ENCODE measurements around the gene ATP5F1E. TPM values are rescaled to one million over a fixed set of nuclear protein-coding genes. Genes with fewer than 3 reads are reported as not detected.

ATP5F1E gene
- total RNA-seq, 1 experiment from 2014 or later: 52.7 TPM

- H3K18ac ChIP-seq (ENCODE audit: insufficient read length, low read depth, low read length): no peak overlapping the region
- H3K9ac ChIP-seq (ENCODE audit: extremely low read depth, insufficient read length, low read length): no peak overlapping the region
- H2AFZ ChIP-seq (ENCODE audit: low read length): no peak overlapping the region
- no peak overlapping the region for H3K23ac ChIP-seq (ENCODE audit: insufficient read length, low read depth, low read length)
- H3K4me2 ChIP-seq (ENCODE audit: insufficient read depth, insufficient read length, low read length): no peak overlapping the region
- no peaks in the 10 kb centered on the region for H3K79me2 ChIP-seq (ENCODE audit: insufficient read depth, low read length)
- WGBS (ENCODE audit: extremely low coverage, insufficient read length, low lambda C conversion rate): no CpG with 5 or more reads among the region's 12 CpGs
- no peak for TF ChIP-seq CTCF (conservative IDR thresholded peaks at IDR 0.05)
- H3K27me3 ChIP-seq (ENCODE audit: insufficient read depth, low read length): no peaks in the 10 kb centered on the region
- H3K23me2 ChIP-seq (ENCODE audit: insufficient read length, low read depth, low read length, poor library complexity, severe bottlenecking): no peaks in the 10 kb centered on the region
- no peaks in the 10 kb centered on the region for H3K9me3 ChIP-seq (ENCODE audit: control insufficient read depth, low read depth, low read length)
- Mint-ChIP-seq H3K4me1 (no peaks in the 10 kb centered on the region), H3K9me3 (no peaks in the 10 kb centered on the region), H3K27ac (no peak overlapping the region), H3K4me3 (no peak overlapping the region), H3K27me3 (ENCODE audit: low read depth) (no peaks in the 10 kb centered on the region; the same call in 1 of the 2 replicates), H3K36me3 (ENCODE audit: insufficient read depth in 1 of 3, low read depth in 3 of 3) (peaks cover 22 to 72% (median 72%) of the 10 kb centered on the region in 3 experiments; a peak in 6 of 7 replicates)
- H4K91ac ChIP-seq (ENCODE audit: insufficient read length, low read depth, low read length): no peak overlapping the region
- H3K27ac ChIP-seq (ENCODE audit: insufficient read length, low read depth, low read length): no peak overlapping the region
- H2BK15ac ChIP-seq (ENCODE audit: low read depth, low read length): no peak overlapping the region
- H4K5ac ChIP-seq (ENCODE audit: insufficient read length, low read depth, low read length): no peak overlapping the region
- no peak overlapping the region for H3K56ac ChIP-seq (ENCODE audit: insufficient read length, low read depth, low read length)
- H2BK20ac ChIP-seq (ENCODE audit: low read depth, low read length, poor library complexity, severe bottlenecking): no peak overlapping the region
- no peak overlapping the region for H3K4ac ChIP-seq (ENCODE audit: low read depth, low read length)
- H3K79me1 ChIP-seq (ENCODE audit: insufficient read depth, low read depth, low read length, poor library complexity, severe bottlenecking): no peaks in the 10 kb centered on the region
- no peak overlapping the region for H2BK12ac ChIP-seq (ENCODE audit: insufficient read length, low read depth, low read length)
- H2AK5ac ChIP-seq (ENCODE audit: insufficient read length, low read length): no peak overlapping the region
- H3K4me1 ChIP-seq (ENCODE audit: insufficient read depth, low read length): no peaks in the 10 kb centered on the region
- DNase-seq: no peak
- H4K8ac ChIP-seq (replicated peaks; ENCODE audit: insufficient read length, low read depth, low read length): no peak overlapping the region
- no peaks in the 10 kb centered on the region for H4K20me1 ChIP-seq (ENCODE audit: control insufficient read depth, insufficient read depth, insufficient read length)
- no peak overlapping the region for H2BK5ac ChIP-seq (ENCODE audit: insufficient read length, low read length)
- H3K14ac ChIP-seq (ENCODE audit: insufficient read depth, low read length): no peak overlapping the region
- H2BK120ac ChIP-seq (ENCODE audit: low read depth, low read length, poor library complexity, severe bottlenecking): no peak overlapping the region
- H3T11ph ChIP-seq (ENCODE audit: low read length): no peak overlapping the region
Observed at GRCh38 chr20:58996226-58996611, 35.9 kb downstream of the ATP5F1E start.
